ENCODE results near the gene PRKCI.

PRKCI gene

GRCh38 chr3:170219850-170220249 lies 2.4 kb upstream of the PRKCI start:
- TF ChIP-seq ZBTB7A (IDR thresholded peaks at IDR 0.05; ENCODE audit: low read depth), result no peak
- no peak for TF ChIP-seq RAD21 (IDR thresholded peaks at IDR 0.05; ENCODE audit: low read depth)
- TF ChIP-seq TAF1 (IDR thresholded peaks at IDR 0.05; ENCODE audit: low read depth), result no peak
- no peak for TF ChIP-seq YY1 (IDR thresholded peaks at IDR 0.05; ENCODE audit: low read depth)
- TF ChIP-seq TCF12 (IDR thresholded peaks at IDR 0.05; ENCODE audit: low read depth), result no peak
- TF ChIP-seq NFIC (IDR thresholded peaks at IDR 0.05), result no peak
- TF ChIP-seq FOXM1 (IDR thresholded peaks at IDR 0.05; ENCODE audit: borderline replicate concordance, low read depth), result no peak
- no peak for TF ChIP-seq EGR1 (IDR thresholded peaks at IDR 0.05)
- no peak for TF ChIP-seq MAX (IDR thresholded peaks at IDR 0.05)
- no peak for TF ChIP-seq TEAD4 (IDR thresholded peaks at IDR 0.05)
- TF ChIP-seq CEBPB (IDR thresholded peaks at IDR 0.05), result no peak
- TF ChIP-seq USF1 (IDR thresholded peaks at IDR 0.05), result no peak
- TF ChIP-seq EP300 (IDR thresholded peaks at IDR 0.05; ENCODE audit: borderline replicate concordance), result no peak
- TF ChIP-seq CREB1 (IDR thresholded peaks at IDR 0.05; ENCODE audit: low read depth), result no peak
- TF ChIP-seq, protein P1, sequence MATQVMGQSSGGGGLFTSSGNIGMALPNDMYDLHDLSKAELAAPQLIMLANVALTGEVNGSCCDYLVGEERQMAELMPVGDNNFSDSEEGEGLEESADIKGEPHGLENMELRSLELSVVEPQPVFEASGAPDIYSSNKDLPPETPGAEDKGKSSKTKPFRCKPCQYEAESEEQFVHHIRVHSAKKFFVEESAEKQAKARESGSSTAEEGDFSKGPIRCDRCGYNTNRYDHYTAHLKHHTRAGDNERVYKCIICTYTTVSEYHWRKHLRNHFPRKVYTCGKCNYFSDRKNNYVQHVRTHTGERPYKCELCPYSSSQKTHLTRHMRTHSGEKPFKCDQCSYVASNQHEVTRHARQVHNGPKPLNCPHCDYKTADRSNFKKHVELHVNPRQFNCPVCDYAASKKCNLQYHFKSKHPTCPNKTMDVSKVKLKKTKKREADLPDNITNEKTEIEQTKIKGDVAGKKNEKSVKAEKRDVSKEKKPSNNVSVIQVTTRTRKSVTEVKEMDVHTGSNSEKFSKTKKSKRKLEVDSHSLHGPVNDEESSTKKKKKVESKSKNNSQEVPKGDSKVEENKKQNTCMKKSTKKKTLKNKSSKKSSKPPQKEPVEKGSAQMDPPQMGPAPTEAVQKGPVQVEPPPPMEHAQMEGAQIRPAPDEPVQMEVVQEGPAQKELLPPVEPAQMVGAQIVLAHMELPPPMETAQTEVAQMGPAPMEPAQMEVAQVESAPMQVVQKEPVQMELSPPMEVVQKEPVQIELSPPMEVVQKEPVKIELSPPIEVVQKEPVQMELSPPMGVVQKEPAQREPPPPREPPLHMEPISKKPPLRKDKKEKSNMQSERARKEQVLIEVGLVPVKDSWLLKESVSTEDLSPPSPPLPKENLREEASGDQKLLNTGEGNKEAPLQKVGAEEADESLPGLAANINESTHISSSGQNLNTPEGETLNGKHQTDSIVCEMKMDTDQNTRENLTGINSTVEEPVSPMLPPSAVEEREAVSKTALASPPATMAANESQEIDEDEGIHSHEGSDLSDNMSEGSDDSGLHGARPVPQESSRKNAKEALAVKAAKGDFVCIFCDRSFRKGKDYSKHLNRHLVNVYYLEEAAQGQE (IDR thresholded peaks at IDR 0.05; ENCODE audit: low read depth), result no peak

DNA sequence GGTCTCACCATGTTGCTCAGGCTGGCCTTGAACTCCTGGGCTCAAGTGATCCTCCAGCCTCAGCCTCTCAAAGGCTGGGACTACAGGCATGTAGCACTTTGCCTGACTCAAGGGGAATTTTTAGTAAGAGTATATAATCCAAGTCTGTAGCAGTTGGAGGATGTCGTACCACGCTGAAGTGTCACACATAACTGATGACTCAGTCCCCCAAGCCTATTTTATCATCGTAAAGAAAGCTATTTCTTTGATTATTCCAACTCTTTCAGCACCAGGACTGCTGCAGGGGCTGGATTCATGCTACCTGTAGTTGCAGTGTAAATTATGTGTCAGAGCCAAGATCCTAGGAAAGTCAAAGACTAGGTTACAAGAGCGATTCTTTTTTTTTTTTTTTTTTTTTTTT lies 1.4 kb upstream of the PRKCI start:
- TF ChIP-seq TEAD4 (IDR thresholded peaks at IDR 0.05) (no peak), RAD21 (IDR thresholded peaks at IDR 0.05; ENCODE audit: low read depth) (no peak), EP300 (IDR thresholded peaks at IDR 0.05; ENCODE audit: borderline replicate concordance) (no peak), ZBTB7A (IDR thresholded peaks at IDR 0.05; ENCODE audit: low read depth) (no peak), MAX (IDR thresholded peaks at IDR 0.05) (no peak), FOXM1 (IDR thresholded peaks at IDR 0.05; ENCODE audit: borderline replicate concordance, low read depth) (no peak), TAF1 (IDR thresholded peaks at IDR 0.05; ENCODE audit: low read depth) (no peak), NFIC (IDR thresholded peaks at IDR 0.05) (no peak), YY1 (IDR thresholded peaks at IDR 0.05; ENCODE audit: low read depth) (no peak), CEBPB (IDR thresholded peaks at IDR 0.05) (no peak), EGR1 (IDR thresholded peaks at IDR 0.05) (no peak), CREB1 (IDR thresholded peaks at IDR 0.05; ENCODE audit: low read depth) (no peak), TCF12 (IDR thresholded peaks at IDR 0.05; ENCODE audit: low read depth) (no peak), USF1 (IDR thresholded peaks at IDR 0.05) (no peak)
- TF ChIP-seq, protein P1 (IDR thresholded peaks at IDR 0.05; ENCODE audit: low read depth), result no peak

DNA sequence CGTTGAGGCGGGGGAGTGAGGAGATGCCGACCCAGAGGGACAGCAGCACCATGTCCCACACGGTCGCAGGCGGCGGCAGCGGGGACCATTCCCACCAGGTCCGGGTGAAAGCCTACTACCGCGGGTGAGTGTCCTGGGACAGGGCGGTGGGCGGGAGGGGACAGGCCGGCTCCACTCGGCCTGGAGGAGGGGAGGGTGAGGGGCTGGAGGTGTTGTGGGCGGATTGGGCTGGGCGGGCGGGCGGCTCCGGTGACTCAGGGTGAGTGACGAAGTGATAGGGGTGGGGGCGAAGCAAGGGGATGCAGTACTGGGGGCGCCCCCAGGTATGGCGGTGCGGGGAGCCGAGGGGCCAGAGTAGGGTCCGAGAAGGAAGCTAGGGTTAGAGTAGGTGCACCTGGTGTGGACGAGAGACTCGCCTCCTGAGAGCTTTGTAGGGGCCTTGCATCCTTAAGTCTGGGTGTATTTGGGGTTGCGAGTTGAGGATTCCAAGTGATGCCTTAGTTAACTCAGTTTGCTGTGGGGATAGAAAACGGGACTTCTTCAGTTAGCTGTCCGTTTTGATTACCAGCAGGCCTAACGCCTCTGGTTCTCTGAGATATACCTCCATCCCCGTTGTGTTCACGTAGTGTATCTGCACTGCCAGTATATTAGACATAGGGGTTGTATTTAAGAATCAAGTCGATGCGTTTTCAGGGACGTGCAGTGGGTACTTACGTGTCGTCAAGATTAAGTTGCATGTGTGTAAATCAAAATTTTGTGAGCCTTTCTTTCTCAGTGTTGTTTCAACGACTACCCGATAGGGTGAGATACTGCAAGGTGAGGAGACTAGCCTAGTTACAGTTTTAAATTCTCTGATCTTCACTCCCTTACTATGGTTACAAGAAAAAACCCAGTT lies 670 bp downstream of the PRKCI start:
- TF ChIP-seq, protein P1 (IDR thresholded peaks at IDR 0.05; ENCODE audit: low read depth), result 0 out of 2 replicates have a peak, but pooled peaks have one; percentile 6
- TF ChIP-seq ZBTB7A (IDR thresholded peaks at IDR 0.05; ENCODE audit: low read depth) (peak; percentile 94), RAD21 (IDR thresholded peaks at IDR 0.05; ENCODE audit: low read depth) (no peak)

DNA sequence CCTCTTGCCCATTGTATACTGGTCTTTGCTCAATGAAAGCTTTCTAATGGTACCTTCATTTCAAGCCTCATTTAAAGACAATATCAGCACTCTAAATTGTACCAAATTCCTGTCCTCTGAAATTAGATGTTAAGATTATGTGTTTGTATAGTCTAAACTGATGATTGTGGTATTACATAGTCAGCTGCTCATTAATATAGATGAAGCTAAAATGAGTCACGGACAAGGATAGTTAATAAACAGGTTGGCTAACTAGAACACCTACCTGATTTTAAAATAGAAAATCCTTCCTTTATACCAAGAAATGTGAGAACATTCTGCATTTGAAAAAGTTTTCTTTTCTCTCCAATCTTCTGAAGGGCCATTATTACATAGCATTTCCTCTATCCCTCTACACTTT lies 2.9 kb downstream of the PRKCI start:
- TF ChIP-seq NFIC (IDR thresholded peaks at IDR 0.05) (no peak), TEAD4 (IDR thresholded peaks at IDR 0.05) (no peak), EP300 (IDR thresholded peaks at IDR 0.05; ENCODE audit: borderline replicate concordance) (no peak), USF1 (IDR thresholded peaks at IDR 0.05) (no peak), TCF12 (IDR thresholded peaks at IDR 0.05; ENCODE audit: low read depth) (no peak), YY1 (IDR thresholded peaks at IDR 0.05; ENCODE audit: low read depth) (no peak), ZBTB7A (IDR thresholded peaks at IDR 0.05; ENCODE audit: low read depth) (no peak), MAX (IDR thresholded peaks at IDR 0.05) (no peak), RAD21 (IDR thresholded peaks at IDR 0.05; ENCODE audit: low read depth) (no peak), EGR1 (IDR thresholded peaks at IDR 0.05) (no peak), CREB1 (IDR thresholded peaks at IDR 0.05; ENCODE audit: low read depth) (no peak), CEBPB (IDR thresholded peaks at IDR 0.05) (no peak), TAF1 (IDR thresholded peaks at IDR 0.05; ENCODE audit: low read depth) (no peak), FOXM1 (IDR thresholded peaks at IDR 0.05; ENCODE audit: borderline replicate concordance, low read depth) (no peak)
- TF ChIP-seq, protein P1 (IDR thresholded peaks at IDR 0.05; ENCODE audit: low read depth), result no peak

Data from Ishikawa (cell line).